Ectodermal cell (in vitro differentiated cells): ENCODE data around the gene SPATA17.

Experiments used
- H3K27ac ChIP-seq: 2 replicates; pipeline ENCODE4 v1.7.0; 2013; ENCODE audit warnings: mild to moderate bottlenecking, low read depth, low read length; ENCODE audit not compliant: insufficient read depth, poor library complexity, severe bottlenecking
- H3K27me3 ChIP-seq: 2 replicates; pipeline ENCODE4 v1.7.0; 2013; ENCODE audit warnings: mild to moderate bottlenecking, low read length; ENCODE audit not compliant: insufficient read depth, control insufficient read depth, poor library complexity, severe bottlenecking
- H3K36me3 ChIP-seq: one replicate; pipeline ENCODE4 v1.7.0; 2013; ENCODE audit warnings: low read length; ENCODE audit not compliant: control insufficient read depth, insufficient read depth
- H3K4me1 ChIP-seq: one replicate; pipeline ENCODE4 v1.7.0; 2013; ENCODE audit warnings: low read length; ENCODE audit not compliant: control insufficient read depth, insufficient read depth
- H3K4me3 ChIP-seq: 2 replicates; pipeline ENCODE4 v1.7.0; 2013; ENCODE audit warnings: low read depth, low read length, control low read depth; ENCODE audit not compliant: insufficient read depth
- H3K9me3 ChIP-seq: 2 replicates; pipeline ENCODE4 v1.7.0; 2013; ENCODE audit warnings: mild to moderate bottlenecking, low read length, moderate library complexity; ENCODE audit not compliant: control insufficient read depth
- WGBS, 2 experiments: methylation state at CpG; one replicate each; pipeline ENCODE4 v1.1.7; 2013; ENCODE audit warnings: missing lambda C conversion rate in 2 of 2; 5-methylcytosine and 5-hydroxymethylcytosine counted together

Gene SPATA17

GRCh38 chr1:217897100-217897499 is 266.0 kb downstream of the SPATA17 start:
- 90 to 91% methylated on average over 2 of the region's 2 CpGs for WGBS, 2 experiments
- H3K27ac ChIP-seq = no peak overlapping the region
- H3K9me3 ChIP-seq = no peaks in the 10 kb centered on the region
- H3K4me1 ChIP-seq = no peaks in the 10 kb centered on the region
- no peaks in the 10 kb centered on the region for H3K27me3 ChIP-seq
- no peaks in the 10 kb centered on the region for H3K36me3 ChIP-seq
- H3K4me3 ChIP-seq = no peak overlapping the region

GRCh38 chr1:217899614-217900013 is 268.5 kb downstream of the SPATA17 start:
- WGBS, 2 experiments = 91 to 100% methylated on average over 1 of the region's 1 CpG
- Histone ChIP-seq H3K9me3 (no peaks in the 10 kb centered on the region), H3K4me1 (no peaks in the 10 kb centered on the region), H3K27ac (no peak overlapping the region), H3K27me3 (no peaks in the 10 kb centered on the region), H3K36me3 (no peaks in the 10 kb centered on the region), H3K4me3 (no peak overlapping the region)

GRCh38 chr1:217907504-217907903 is 276.4 kb downstream of the SPATA17 start:
- H3K36me3 ChIP-seq = no peaks in the 10 kb centered on the region
- H3K4me1 ChIP-seq = peaks cover 8% of the 10 kb centered on the region
- H3K27ac ChIP-seq = no peak overlapping the region
- no peak overlapping the region for H3K4me3 ChIP-seq
- 90 to 92% methylated on average over 2 of the region's 2 CpGs for WGBS, 2 experiments
- no peaks in the 10 kb centered on the region for H3K27me3 ChIP-seq
- no peaks in the 10 kb centered on the region for H3K9me3 ChIP-seq

- no peaks in the 10 kb centered on the region for H3K9me3 ChIP-seq
- H3K27me3 ChIP-seq = no peaks in the 10 kb centered on the region
- H3K36me3 ChIP-seq = no peaks in the 10 kb centered on the region
- 52 to 65% methylated on average over 3 of the region's 3 CpGs for whole genome bisulfite sequencing, 2 experiments
- H3K4me3 ChIP-seq = no peak overlapping the region
- no peak overlapping the region for H3K27ac ChIP-seq
- peaks cover 8% of the 10 kb centered on the region for H3K4me1 ChIP-seq
Measured at GRCh38 chr1:217910203-217910602, 279.1 kb downstream of the SPATA17 start.

- Histone ChIP-seq H3K27ac (no peak overlapping the region), H3K27me3 (no peaks in the 10 kb centered on the region), H3K4me3 (no peak overlapping the region), H3K9me3 (no peaks in the 10 kb centered on the region), H3K36me3 (no peaks in the 10 kb centered on the region), H3K4me1 (peaks cover 8% of the 10 kb centered on the region)
- WGBS, 2 experiments = 94 to 97% methylated on average over 3 of the region's 3 CpGs
Measured at GRCh38 chr1:217910791-217911320, 279.7 kb downstream of the SPATA17 start.

GRCh38 chr1:217911908-217912307 is 280.8 kb downstream of the SPATA17 start:
- H3K36me3 ChIP-seq = no peaks in the 10 kb centered on the region
- H3K27ac ChIP-seq = no peak overlapping the region
- no peaks in the 10 kb centered on the region for H3K27me3 ChIP-seq
- WGBS, 2 experiments = 91 to 93% methylated on average over 8 of the region's 8 CpGs
- peaks cover 8% of the 10 kb centered on the region for H3K4me1 ChIP-seq
- no peaks in the 10 kb centered on the region for H3K9me3 ChIP-seq
- no peak overlapping the region for H3K4me3 ChIP-seq

GRCh38 chr1:217917281-217917887 is 286.2 kb downstream of the SPATA17 start:
- no peak overlapping the region for H3K27ac ChIP-seq
- WGBS, 2 experiments = 74 to 80% methylated on average over 13 of the region's 13 CpGs
- no peaks in the 10 kb centered on the region for H3K27me3 ChIP-seq
- H3K9me3 ChIP-seq = no peaks in the 10 kb centered on the region
- no peak overlapping the region for H3K4me3 ChIP-seq
- H3K4me1 ChIP-seq = no peaks in the 10 kb centered on the region
- H3K36me3 ChIP-seq = no peaks in the 10 kb centered on the region

GRCh38 chr1:217919683-217920388 is 288.7 kb downstream of the SPATA17 start:
- WGBS, 2 experiments = 80 to 82% methylated on average over 18 of the region's 18 CpGs
- Histone ChIP-seq H3K9me3 (no peaks in the 10 kb centered on the region), H3K4me1 (no peaks in the 10 kb centered on the region), H3K36me3 (no peaks in the 10 kb centered on the region), H3K4me3 (no peak overlapping the region), H3K27me3 (peaks cover 8% of the 10 kb centered on the region), H3K27ac (no peak overlapping the region)
